Kidney epithelial cell (primary cell): ENCODE results near the gene ANKIB1. TPM values are rescaled to one million over a fixed set of nuclear protein-coding genes. Genes with fewer than 3 reads are reported as not detected.

Source experiments
- DNase-seq: peaks from one replicate; pipeline ENCODE4 v3.0.0-alpha.2; 2010; ENCODE audit warnings: low read depth
- H3K27me3 ChIP-seq: 2 replicates; pipeline ENCODE4 v1.6.0; 2011; ENCODE audit warnings: low read length; ENCODE audit not compliant: control insufficient read depth, insufficient read depth
- H3K36me3 ChIP-seq: 2 replicates; pipeline ENCODE4 v1.5.1; 2011; ENCODE audit warnings: low read length; ENCODE audit not compliant: control insufficient read depth, insufficient read depth
- H3K4me3 ChIP-seq: 2 replicates; pipeline ENCODE4 v1.5.1; 2011; ENCODE audit warnings: low read depth, mild to moderate bottlenecking, control low read depth, low read length
- CTCF ChIP-seq: IDR thresholded peaks from 2 replicates; pipeline ENCODE4 v1.5.1; 2011; ENCODE audit warnings: mild to moderate bottlenecking, moderate library complexity, low read length, control low read depth, inconsistent platforms; ENCODE audit not compliant: insufficient read depth, poor library complexity, severe bottlenecking
- total RNA-seq: library from RNA; depleted of rRNA; stranded (reverse); fragments of >200 nt; gene quantifications from 2 replicates; pipeline ENCODE4 v1.2.3, GENCODE V29; 2015

ANKIB1 gene
- total RNA-seq, 1 donor from 2014 or later, result 42.7 TPM

DNA sequence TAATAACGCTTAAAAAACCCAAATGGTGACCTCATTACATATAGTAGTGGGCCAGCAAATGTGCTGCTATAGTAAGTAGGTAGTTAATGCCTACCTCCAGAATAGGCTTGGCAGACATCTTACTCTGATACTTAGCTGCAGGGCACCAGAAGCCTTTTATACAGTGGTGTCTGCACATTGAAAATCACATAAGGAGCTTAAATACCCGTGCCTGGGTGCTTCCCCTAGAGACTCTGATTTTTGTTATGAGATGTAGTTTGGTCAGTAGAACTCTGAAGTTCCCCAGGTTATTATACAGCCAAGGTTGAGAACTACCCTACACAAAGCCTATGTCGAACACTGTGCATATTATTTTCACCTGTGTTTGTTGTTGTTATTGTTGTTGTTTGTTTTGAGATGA, 47.2 kb downstream of the ANKIB1 start:
- H3K36me3 ChIP-seq, result no peaks in the 10 kb centered on the region
- no peak overlapping the region for H3K4me3 ChIP-seq
- TF ChIP-seq CTCF, result no peak
- no peak for DNase-seq
- no peaks in the 10 kb centered on the region for H3K27me3 ChIP-seq

GRCh38 chr7:92293896-92294590, 48.3 kb downstream of the ANKIB1 start:
- TF ChIP-seq CTCF, result no peak
- Histone ChIP-seq H3K27me3 (no peaks in the 10 kb centered on the region), H3K4me3 (no peak overlapping the region), H3K36me3 (no peaks in the 10 kb centered on the region)
- no peak for DNase-seq

DNA sequence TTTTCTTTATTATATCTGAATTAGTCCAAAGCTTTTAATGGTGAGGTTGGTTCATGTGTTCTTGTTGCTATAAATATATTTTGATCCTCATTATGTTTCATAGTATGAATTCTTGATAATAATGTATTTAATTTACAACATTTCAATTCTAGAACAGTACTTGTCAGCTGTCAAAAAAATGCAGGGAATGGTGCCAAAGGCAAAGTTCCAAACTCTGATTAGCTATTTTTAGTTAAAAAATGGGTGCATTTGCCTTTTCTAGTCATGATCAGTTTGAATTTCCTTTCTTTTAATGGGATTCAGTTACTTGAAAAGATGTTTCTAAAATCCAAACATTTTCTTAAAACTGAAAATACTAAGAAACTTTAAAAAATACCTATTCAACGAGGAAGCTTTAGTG, 49.6 kb downstream of the ANKIB1 start:
- Histone ChIP-seq H3K27me3 (no peaks in the 10 kb centered on the region), H3K36me3 (no peaks in the 10 kb centered on the region), H3K4me3 (no peak overlapping the region)
- DNase-seq, result no peak
- TF ChIP-seq CTCF, result no peak

DNA sequence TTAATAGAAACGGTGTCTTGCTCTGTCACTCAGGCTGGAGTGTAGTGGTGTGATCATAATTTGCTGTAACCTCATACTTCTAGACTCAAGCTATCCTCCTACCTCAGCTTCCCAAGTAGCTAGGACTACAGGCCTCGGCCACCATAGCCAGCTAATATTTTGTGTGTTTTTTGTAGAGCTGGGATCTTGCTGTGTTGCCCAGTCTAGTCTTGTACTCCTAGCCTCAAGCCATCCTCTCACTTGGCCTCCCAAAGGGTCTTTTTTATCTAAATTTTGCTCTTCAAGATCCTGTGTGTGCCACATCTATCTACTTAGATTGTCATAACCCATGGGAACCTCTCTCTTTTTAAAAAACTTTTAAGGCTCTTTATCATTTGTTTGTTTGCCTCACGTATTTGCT, 50.5 kb downstream of the ANKIB1 start:
- H3K36me3 ChIP-seq, result no peaks in the 10 kb centered on the region
- TF ChIP-seq CTCF, result no peak
- H3K27me3 ChIP-seq, result no peaks in the 10 kb centered on the region
- no peak for DNase-seq
- no peak overlapping the region for H3K4me3 ChIP-seq

GRCh38 chr7:92296880-92297445, 51.2 kb downstream of the ANKIB1 start:
- Histone ChIP-seq H3K4me3 (no peak overlapping the region), H3K36me3 (no peaks in the 10 kb centered on the region), H3K27me3 (no peaks in the 10 kb centered on the region)
- no peak for DNase-seq
- TF ChIP-seq CTCF, result no peak

DNA sequence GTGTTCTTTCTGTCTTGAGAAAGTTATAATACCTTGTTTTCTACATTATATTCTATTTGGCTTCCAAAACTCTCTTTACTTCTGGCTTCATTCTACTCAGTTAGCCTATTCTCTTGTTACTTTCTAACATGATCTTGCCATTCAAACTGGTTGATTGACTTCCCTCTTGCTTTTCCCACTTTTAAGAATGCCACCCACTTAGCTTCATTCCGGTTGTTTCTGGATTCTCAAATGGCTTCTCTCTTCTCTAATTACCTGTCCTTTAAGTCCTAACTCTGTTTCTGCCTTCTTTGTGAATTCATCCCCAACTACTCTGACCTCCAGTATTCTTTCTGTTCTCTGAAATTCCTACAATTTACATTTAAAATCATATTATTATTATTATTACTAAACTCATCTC, 52.0 kb downstream of the ANKIB1 start:
- no peak for DNase-seq
- Histone ChIP-seq H3K27me3 (no peaks in the 10 kb centered on the region), H3K4me3 (no peak overlapping the region), H3K36me3 (no peaks in the 10 kb centered on the region)
- no peak for TF ChIP-seq CTCF
